Measurements from ENCODE around the gene PLEKHD1. TPM values are rescaled to one million over a fixed set of nuclear protein-coding genes. Genes with fewer than 3 reads are reported as not detected.

PLEKHD1 gene
- total RNA-seq, 1 donor from 2014 or later: not detected

GRCh38 chr14:69458350-69458749 is 26.2 kb upstream of the PLEKHD1 start:
- no peak overlapping the region for H3K4me3 ChIP-seq
- Mint-ChIP-seq H3K27ac (no peak overlapping the region), H3K4me3 (no peak overlapping the region), H3K9me3 (no peaks in the 10 kb centered on the region), H3K27me3 (ENCODE audit: insufficient read depth, low read depth) (no peaks in the 10 kb centered on the region), H3K4me1 (no peaks in the 10 kb centered on the region), H3K36me3 (peaks cover 2% of the 10 kb centered on the region)
- no peaks in the 10 kb centered on the region for H3K27me3 ChIP-seq
- no peaks in the 10 kb centered on the region for H3K79me2 ChIP-seq (ENCODE audit: low read depth)
- H3F3A ChIP-seq (ENCODE audit: low read depth): no peaks in the 10 kb centered on the region
- no peaks in the 10 kb centered on the region for H3K4me1 ChIP-seq
- H3K4me2 ChIP-seq: no peak overlapping the region
- H4K20me1 ChIP-seq (ENCODE audit: low read depth): peaks cover 4% of the 10 kb centered on the region
- no peak overlapping the region for H2AFZ ChIP-seq (replicated peaks)
- H3K27ac ChIP-seq: no peak overlapping the region
- no peaks in the 10 kb centered on the region for H3K9me3 ChIP-seq (ENCODE audit: low read depth)
- TF ChIP-seq CTCF (IDR thresholded peaks at IDR 0.05) (no peak), EZH2 (IDR thresholded peaks at IDR 0.05) (no peak), EZH2phosphoT487 (IDR thresholded peaks at IDR 0.05) (no peak)
- no peak overlapping the region for H3K9ac ChIP-seq
- no peak for DNase-seq (ENCODE audit: low spot score)
- H3K36me3 ChIP-seq: no peaks in the 10 kb centered on the region

GRCh38 chr14:69459122-69459521 is 25.4 kb upstream of the PLEKHD1 start:
- H3K4me2 ChIP-seq: no peak overlapping the region
- H3F3A ChIP-seq (ENCODE audit: low read depth): no peaks in the 10 kb centered on the region
- no peak overlapping the region for H3K4me3 ChIP-seq
- H3K9me3 ChIP-seq (ENCODE audit: low read depth): no peaks in the 10 kb centered on the region
- peak; percentile 9 for DNase-seq (ENCODE audit: low spot score)
- Mint-ChIP-seq H3K27ac (no peak overlapping the region), H3K9me3 (no peaks in the 10 kb centered on the region), H3K36me3 (peaks cover 2% of the 10 kb centered on the region), H3K27me3 (ENCODE audit: insufficient read depth, low read depth) (no peaks in the 10 kb centered on the region), H3K4me1 (no peaks in the 10 kb centered on the region), H3K4me3 (no peak overlapping the region)
- no peaks in the 10 kb centered on the region for H3K36me3 ChIP-seq
- H3K27me3 ChIP-seq: no peaks in the 10 kb centered on the region
- H3K4me1 ChIP-seq: no peaks in the 10 kb centered on the region
- H3K9ac ChIP-seq: no peak overlapping the region
- H3K79me2 ChIP-seq (ENCODE audit: low read depth): no peaks in the 10 kb centered on the region
- H4K20me1 ChIP-seq (ENCODE audit: low read depth): peaks cover 4% of the 10 kb centered on the region
- no peak overlapping the region for H3K27ac ChIP-seq
- TF ChIP-seq CTCF (IDR thresholded peaks at IDR 0.05) (no peak), EZH2 (IDR thresholded peaks at IDR 0.05) (no peak), EZH2phosphoT487 (IDR thresholded peaks at IDR 0.05) (no peak)
- H2AFZ ChIP-seq (replicated peaks): no peak overlapping the region

GRCh38 chr14:69460093-69460701 is 24.3 kb upstream of the PLEKHD1 start:
- peak; percentile 64 for DNase-seq (ENCODE audit: low spot score)
- H4K20me1 ChIP-seq (ENCODE audit: low read depth): peaks cover 4% of the 10 kb centered on the region
- no peaks in the 10 kb centered on the region for H3K4me1 ChIP-seq
- no peaks in the 10 kb centered on the region for H3K36me3 ChIP-seq
- Mint-ChIP-seq H3K27ac (no peak overlapping the region), H3K4me1 (no peaks in the 10 kb centered on the region), H3K4me3 (no peak overlapping the region), H3K9me3 (no peaks in the 10 kb centered on the region), H3K36me3 (peaks cover 2% of the 10 kb centered on the region), H3K27me3 (ENCODE audit: insufficient read depth, low read depth) (no peaks in the 10 kb centered on the region)
- no peaks in the 10 kb centered on the region for H3K79me2 ChIP-seq (ENCODE audit: low read depth)
- no peak overlapping the region for H3K4me3 ChIP-seq
- no peaks in the 10 kb centered on the region for H3K27me3 ChIP-seq
- H3K9me3 ChIP-seq (ENCODE audit: low read depth): no peaks in the 10 kb centered on the region
- no peaks in the 10 kb centered on the region for H3F3A ChIP-seq (ENCODE audit: low read depth)
- TF ChIP-seq EZH2phosphoT487 (IDR thresholded peaks at IDR 0.05) (no peak), EZH2 (IDR thresholded peaks at IDR 0.05) (no peak), CTCF (IDR thresholded peaks at IDR 0.05) (peak; percentile 86)
- H3K4me2 ChIP-seq: no peak overlapping the region
- no peak overlapping the region for H3K9ac ChIP-seq
- no peak overlapping the region for H2AFZ ChIP-seq (replicated peaks)
- no peak overlapping the region for H3K27ac ChIP-seq

All from neural progenitor cell (in vitro differentiated cells).